Breast epithelium (tissue), 3 donors: Measurements from ENCODE around the gene NHLRC4.

Experiments used
- POLR2A ChIP-seq: fragments of 450-650 bp; IDR thresholded peaks from one replicate; pipeline ENCODE4 v1.6.1; 2016; ENCODE audit warnings: antibody characterized with exemption, mild to moderate bottlenecking, moderate library complexity
- POLR2AphosphoS5 ChIP-seq, 3 donors: sonication (generic); formaldehyde crosslinking; IDR thresholded peaks; one replicate each; pipeline ENCODE4 v1.6.1; 2017; ENCODE audit warnings: antibody characterized with exemption in 3 of 3
- TF ChIP-seq, protein P1 (sequence below), 3 donors: fragments of 450-650 bp; IDR thresholded peaks; one replicate each; pipeline ENCODE4 v1.5.1; 2016 to 2017; ENCODE audit warnings: antibody characterized with exemption in 3 of 3, mild to moderate bottlenecking in 3 of 3, moderate library complexity in 3 of 3

DNA sequence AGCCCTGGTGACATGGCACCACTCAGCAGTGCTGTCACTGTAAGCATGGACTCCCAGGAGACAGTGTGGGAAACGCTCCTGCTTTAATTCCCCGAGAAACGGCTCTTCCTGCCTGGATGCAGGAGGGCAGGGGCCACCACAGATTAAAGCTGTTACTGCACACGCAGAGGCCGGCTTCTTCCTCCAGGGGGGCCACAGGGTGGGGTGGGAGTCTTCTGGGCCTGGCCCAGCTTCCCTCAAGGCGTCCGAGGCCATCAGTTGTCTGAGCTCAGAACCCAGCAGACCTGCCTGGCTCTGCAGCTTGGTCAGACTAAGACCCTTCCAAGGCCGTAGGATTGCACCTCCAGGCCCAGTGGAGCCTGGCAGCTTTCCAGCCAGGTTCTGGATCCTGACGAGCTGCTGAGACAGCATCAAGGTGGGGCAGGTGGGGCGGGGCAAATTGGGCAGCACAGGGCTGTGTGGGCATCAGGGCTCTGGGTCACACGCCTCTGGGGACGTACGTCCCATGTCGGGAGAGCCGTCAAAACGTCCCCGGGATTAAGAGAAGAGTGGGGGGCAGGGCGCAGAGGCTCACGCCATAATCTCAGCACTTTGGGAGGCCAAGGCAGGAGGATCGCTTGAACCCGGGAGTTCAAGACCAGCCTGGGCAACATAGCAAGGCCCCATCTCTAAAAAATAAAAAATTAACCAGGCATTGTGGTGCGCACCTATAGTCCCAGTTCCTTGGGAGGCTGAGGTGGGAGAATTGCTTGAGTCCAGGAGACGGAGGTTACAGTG is 44.3 kb upstream of the NHLRC4 start:
- TF ChIP-seq POLR2A (no peak), POLR2AphosphoS5 (IDR thresholded peaks at IDR 0.05) (no peak)
- TF ChIP-seq, protein P1, sequence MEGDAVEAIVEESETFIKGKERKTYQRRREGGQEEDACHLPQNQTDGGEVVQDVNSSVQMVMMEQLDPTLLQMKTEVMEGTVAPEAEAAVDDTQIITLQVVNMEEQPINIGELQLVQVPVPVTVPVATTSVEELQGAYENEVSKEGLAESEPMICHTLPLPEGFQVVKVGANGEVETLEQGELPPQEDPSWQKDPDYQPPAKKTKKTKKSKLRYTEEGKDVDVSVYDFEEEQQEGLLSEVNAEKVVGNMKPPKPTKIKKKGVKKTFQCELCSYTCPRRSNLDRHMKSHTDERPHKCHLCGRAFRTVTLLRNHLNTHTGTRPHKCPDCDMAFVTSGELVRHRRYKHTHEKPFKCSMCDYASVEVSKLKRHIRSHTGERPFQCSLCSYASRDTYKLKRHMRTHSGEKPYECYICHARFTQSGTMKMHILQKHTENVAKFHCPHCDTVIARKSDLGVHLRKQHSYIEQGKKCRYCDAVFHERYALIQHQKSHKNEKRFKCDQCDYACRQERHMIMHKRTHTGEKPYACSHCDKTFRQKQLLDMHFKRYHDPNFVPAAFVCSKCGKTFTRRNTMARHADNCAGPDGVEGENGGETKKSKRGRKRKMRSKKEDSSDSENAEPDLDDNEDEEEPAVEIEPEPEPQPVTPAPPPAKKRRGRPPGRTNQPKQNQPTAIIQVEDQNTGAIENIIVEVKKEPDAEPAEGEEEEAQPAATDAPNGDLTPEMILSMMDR (IDR thresholded peaks at IDR 0.05), result no peak
